ENCODE results near the gene IQGAP2.

GRCh38 chr5:76499507-76500161, 96.5 kb downstream of the IQGAP2 start:
- TF ChIP-seq PRMT5 (CRISPR knock-in tag; IDR thresholded peaks at IDR 0.05) (no peak), CREBBP (IDR thresholded peaks at IDR 0.05; ENCODE audit: low read depth, low read length) (no peak), RBM14 (IDR thresholded peaks at IDR 0.05; ENCODE audit: borderline replicate concordance, insufficient read depth, low read depth, low read length) (no peak)
